ENCODE data around the gene NAPB.
"Not testable (repeated sequence)": the region's sequence is repeated elsewhere in the genome, so short reads cannot be mapped to it uniquely, and the experiment has no call there.

The NAPB gene

DNA sequence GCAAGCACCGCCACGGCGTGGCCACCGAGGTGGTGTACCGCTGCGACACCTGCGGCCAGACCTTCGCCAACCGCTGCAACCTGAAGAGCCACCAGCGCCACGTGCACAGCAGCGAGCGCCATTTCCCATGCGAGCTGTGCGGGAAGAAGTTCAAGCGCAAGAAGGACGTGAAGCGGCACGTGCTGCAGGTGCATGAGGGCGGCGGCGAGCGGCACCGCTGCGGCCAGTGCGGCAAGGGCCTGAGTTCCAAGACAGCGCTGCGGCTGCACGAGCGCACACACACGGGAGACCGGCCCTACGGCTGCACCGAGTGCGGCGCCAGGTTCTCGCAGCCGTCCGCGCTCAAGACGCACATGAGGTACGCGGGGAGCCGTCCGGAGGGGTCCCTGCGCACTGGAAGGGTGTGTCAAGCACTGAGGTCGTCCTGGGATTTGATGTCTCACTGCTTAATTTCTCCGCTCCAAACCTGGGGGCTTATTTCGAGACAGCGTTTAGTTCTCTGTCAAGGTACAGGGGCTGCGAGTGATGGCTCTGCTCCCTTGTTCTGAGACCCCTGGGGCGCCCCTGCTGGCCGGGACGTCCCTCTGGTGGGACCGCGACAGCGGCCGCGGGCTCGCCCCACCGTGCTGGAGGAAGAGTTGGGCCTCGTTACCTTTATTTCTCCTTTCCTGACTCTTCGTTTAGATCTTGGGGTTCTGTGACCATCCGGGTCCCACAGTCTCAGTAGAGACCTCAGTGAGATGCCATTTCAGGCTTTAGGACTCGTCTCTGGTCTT lies 55.7 kb downstream of the NAPB start:
- DNase-seq: no peak

- no peak for DNase-seq
These were observed 58.0 kb downstream of the NAPB start for GRCh38 chr20:23363257-23363649.

- DNase-seq: no peak
These were observed 58.7 kb downstream of the NAPB start for GRCh38 chr20:23362392-23363256.

- peak; percentile 100 for DNase-seq
These were observed 59.6 kb downstream of the NAPB start, which contains the start of gene GZF1 for GRCh38 chr20:23361476-23362391. TSS of gene GZF1 (plus strand) at chr20:23362182. CDS start at chr20:23364384, 2,202 bp downstream.

- no peak for DNase-seq
These were observed 60.2 kb downstream of the NAPB start for GRCh38 chr20:23361119-23361475.

GRCh38 chr20:23360531-23360930 lies 60.8 kb downstream of the NAPB start:
- no peak for DNase-seq

- DNase-seq: no peak
These were observed 62.2 kb downstream of the NAPB start for GRCh38 chr20:23358923-23359593.

DNA sequence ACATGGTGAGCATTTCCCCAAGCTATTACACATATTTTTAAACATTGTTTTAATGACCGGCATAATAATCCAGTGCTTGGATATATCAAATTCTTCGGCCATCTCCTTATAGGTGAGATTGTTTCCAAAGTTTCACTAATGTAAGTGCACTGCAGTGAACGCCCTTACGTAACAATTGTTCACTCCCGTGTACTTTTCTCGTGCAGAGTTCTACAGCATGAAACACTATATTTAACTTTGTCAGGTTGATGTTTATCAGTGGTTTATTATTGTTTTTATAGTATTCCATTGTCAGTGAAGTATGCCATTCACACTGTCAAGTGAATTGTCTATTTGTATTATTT lies 62.8 kb downstream of the NAPB start:
- no peak for DNase-seq

DNA sequence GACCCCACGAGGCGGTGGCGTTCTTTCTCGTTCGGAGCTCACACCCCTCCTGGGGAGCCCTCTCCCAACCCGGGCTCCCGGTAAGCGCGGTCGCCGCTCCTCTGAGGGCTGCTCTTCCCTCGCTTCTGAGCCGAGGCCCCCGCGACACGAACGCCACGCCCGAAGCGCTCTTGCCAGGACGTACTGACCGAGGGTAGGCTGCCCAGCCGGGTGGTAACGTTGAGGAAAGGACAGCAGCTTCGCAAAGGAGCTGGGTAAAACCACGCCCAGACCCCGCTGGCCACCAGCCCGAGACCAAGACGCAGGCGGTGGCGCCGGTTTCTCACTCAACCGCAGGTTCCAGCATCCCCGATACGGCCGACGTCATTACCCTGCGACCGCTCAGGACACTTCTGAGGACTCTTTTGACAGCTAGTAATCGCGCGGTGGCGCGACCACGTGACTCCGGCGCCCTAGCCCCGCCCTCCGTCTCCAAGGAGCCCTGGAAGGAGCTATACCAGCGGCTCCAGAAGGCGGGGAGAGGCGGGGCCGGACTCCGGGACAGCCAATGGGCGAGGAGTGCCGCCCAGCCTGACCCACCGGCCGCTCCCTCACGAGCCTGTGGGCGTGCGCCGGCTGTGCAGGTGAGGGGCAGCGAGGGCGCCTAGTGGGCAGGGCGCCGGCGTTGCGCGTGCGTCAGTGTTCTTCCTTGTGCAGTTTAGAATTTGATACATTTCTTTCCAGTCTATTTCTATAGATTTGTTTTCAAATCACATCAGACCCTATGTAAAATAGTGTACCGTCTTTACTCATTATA lies 63.3 kb downstream of the NAPB start:
- DNase-seq: peak; percentile 99

DNA sequence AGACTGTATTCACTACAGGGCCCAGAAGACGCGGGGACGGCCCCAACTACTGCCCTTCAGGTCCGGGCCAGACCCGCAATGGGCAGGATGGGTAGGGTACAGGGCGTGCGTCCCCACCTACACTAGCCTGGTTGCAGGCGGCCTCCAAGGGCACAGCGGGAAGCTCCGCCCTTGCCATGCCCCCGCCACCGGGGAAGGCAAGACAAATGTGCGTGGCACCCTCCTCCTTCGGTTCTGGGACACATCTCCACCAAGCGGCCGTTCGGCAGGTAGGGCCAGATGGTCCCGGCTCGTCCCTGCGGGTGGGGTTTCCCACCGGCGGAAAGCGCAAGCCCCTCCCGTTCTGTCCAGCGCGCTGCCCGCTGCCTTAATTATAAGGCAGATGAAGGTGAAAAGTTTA lies 65.1 kb downstream of the NAPB start:
- no peak for DNase-seq

- peak; percentile 75 for DNase-seq
These were observed 70.1 kb downstream of the NAPB start for GRCh38 chr20:23350904-23351838.

DNA sequence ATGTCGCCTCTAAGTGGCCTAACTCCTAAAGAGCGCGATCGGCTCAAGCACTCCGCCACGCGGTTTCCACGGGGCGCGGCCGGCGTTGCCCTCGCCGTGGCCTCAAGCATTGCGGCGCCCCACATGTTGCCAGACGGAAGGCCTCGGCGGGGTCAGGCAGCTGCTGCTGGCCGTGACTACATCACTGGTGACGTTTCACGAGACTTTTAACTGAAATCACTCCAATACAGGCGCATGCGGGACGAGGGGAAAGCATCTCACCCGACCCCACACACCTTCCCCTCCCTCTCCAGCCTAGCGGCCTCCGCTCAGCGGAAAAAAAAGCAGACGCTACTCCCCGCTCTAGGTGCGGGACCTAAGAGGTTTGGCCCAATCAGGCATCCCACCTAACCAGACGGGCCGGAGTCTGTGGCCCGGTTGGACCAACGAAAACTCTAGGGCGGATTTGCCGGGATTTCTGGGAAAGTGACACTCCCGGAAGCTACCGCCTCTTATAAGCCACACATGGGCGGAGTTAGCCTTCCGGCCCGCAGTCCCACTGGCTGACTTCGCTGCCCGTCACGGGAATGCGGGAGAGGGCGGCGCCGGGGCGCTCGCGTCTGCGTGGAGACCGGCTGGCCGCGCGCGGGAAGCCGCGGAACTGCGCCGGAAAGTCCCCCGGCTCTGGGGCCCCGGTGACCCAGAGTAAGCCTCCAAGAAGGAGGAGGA lies 70.9 kb downstream of the NAPB start, which contains the start of gene NXT1:
NXT1 (plus strand) TSS at position 596 of the 708 bp plus-strand sequence. CDS start 3,251 bp downstream, outside the sequence.
- DNase-seq: peak; percentile 97

- no peak for DNase-seq
These were observed 71.7 kb downstream of the NAPB start for GRCh38 chr20:23349338-23350195.

- DNase-seq: not testable (repeated sequence)
These were observed 72.8 kb downstream of the NAPB start for GRCh38 chr20:23348510-23348909.

DNA sequence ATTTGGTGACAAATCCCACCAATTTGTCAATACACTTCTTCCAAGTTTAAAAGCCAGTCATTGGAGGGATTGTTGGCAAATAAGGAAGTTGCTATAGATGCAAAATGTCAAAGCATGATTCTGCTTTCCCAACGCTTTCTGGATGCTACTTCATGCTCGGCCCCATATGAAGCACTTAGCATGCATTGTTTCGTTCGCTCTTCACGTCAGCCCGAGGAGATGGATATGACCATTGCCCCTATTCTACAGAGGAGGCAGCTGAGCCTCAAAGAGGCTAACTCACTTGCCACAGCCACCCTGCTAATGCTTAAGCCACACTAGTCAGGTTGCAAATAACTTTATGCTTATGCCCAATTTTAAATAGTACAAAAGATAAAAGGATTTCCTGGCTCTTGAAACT lies 73.5 kb downstream of the NAPB start:
- no peak for DNase-seq

GRCh38 chr20:23346002-23346401 lies 75.3 kb downstream of the NAPB start:
- DNase-seq: no peak

- no peak for DNase-seq
These were observed 77.0 kb downstream of the NAPB start for GRCh38 chr20:23344336-23344735.

GRCh38 chr20:23343590-23343989 lies 77.7 kb downstream of the NAPB start:
- DNase-seq: no peak

DNA sequence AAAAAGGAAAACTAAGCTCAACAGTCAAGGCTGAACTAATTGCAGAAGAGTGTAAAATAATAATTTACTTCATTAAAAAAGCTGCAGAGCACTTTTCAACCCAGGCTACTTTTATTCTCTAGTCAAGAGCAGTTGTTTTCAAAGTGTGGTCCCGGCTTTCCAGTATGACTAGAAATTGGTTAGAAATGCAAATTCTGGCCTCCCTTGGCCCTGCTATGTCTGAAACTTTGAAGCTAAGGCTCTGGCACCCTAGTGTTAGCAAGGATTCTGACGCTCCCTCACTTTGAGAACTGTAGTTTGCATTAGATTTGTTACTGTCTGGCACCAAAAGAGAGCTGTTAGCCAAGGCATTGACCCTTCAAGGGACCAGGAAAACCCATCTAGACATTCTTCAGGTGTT lies 80.2 kb downstream of the NAPB start:
- no peak for DNase-seq
